Left lung (tissue), 10 donors: Measurements from ENCODE around the gene INVS. TPM values are rescaled to one million over a fixed set of nuclear protein-coding genes. Genes with fewer than 3 reads are reported as not detected.

Source experiments
- ATAC-seq: fragments of 200-7000 bp; cut with Tn5 transposase; one replicate; pipeline ENCODE4 v1.9.1; 2020; ENCODE audit warnings: moderate library complexity
- DNase-seq, 4 donors: peaks; one replicate each; pipeline ENCODE4 v3.0.0-alpha.2; 2013 to 2020
- H3K27ac ChIP-seq, 2 donors: fragments of 200-600 bp; sonication (generic) in 1 of 2; one replicate each; pipeline versions ENCODE4 v1.5.0 to v1.8.0; 2020 to 2021
- H3K27me3 ChIP-seq, 2 donors: fragments of 200-600 bp; sonication (generic) in 1 of 2; one replicate each; pipeline versions ENCODE4 v1.5.0 to v1.8.0; 2020 to 2021
- H3K36me3 ChIP-seq, 2 donors: fragments of 200-600 bp; sonication (generic) in 1 of 2; one replicate each; pipeline versions ENCODE4 v1.5.0 to v1.8.0; 2020 to 2021
- H3K4me1 ChIP-seq, 2 donors: fragments of 200-600 bp; one replicate each; pipeline ENCODE4 v1.8.0; 2021
- H3K4me3 ChIP-seq, 2 donors: fragments of 200-600 bp; sonication (generic) in 1 of 2; one replicate each; pipeline versions ENCODE4 v1.5.0 to v1.8.0; 2020 to 2021; ENCODE audit warnings: mild to moderate bottlenecking in 1 of 2
- H3K9me3 ChIP-seq, 2 donors: fragments of 200-600 bp; sonication (generic) in 1 of 2; one replicate each; pipeline versions ENCODE4 v1.5.0 to v1.8.0; 2020 to 2021
- intact Hi-C, 2 donors: fragments of 100-400 bp; cut with DNase I; formaldehyde crosslinking; loops; one replicate each; pipeline versions ENCODE4 v1.11.2 to v1.14.2; 2022
- polyA plus RNA-seq, 6 donors: library from polyadenylated mRNA; unstranded; fragments of 120-200 nt; gene quantifications; one replicate each; pipeline ENCODE4 v1.2.1, GENCODE V29; 2013; ENCODE audit not compliant: insufficient read length in 6 of 6
- total RNA-seq, 2 donors: library from RNA; stranded (reverse); fragmentation: NEBNext Ultra II Directional; extraction: Animal tissue kit (Norgen Biotek cat#: 25700); gene quantifications; one replicate each; pipeline ENCODE4 v1.2.1, GENCODE V29; 2021
- TF ChIP-seq, protein P1 (sequence below), 2 donors: fragments of 200-600 bp; sonication (generic) in 1 of 2; IDR thresholded peaks; one replicate each; pipeline versions ENCODE4 v1.5.0 to v1.8.0; 2021; ENCODE audit warnings: antibody characterized with exemption in 2 of 2
- donor health status: DM: no; HTN: yes; CAD: no.
- donor health status: DM: no; HTN: no; CAD: no.

INVS gene
- total and polyA plus RNA-seq, 8 donors, result 21.5 to 29.9 (median 24.6) TPM

DNA sequence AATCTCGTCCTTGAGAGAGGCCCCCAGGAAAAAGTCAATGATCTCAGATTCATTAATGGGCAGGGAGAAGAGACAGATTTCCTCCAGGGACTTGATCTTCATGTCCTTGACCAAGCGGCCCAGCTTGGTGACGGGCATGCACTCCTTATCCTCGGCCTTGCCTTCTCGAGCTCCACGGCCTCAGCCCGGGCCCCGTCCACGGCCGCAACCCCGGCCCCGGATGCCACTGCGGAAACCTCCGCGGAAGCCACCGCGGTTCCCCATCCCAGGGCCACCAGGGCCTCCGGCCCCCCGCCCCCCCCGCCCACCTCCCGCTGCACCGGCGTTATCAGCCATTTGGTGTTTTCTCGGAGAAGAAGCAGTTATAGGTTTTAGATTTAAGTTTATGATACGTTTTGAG, 18.3 kb downstream of the INVS start:
- no peak overlapping the region for H3K4me3 ChIP-seq
- no peaks in the 10 kb centered on the region for H3K27me3 ChIP-seq
- H3K36me3 ChIP-seq, result peaks cover 0 to 13% of the 10 kb centered on the region in 2 donors
- no peak overlapping the region for H3K27ac ChIP-seq
- DNase-seq, result peak in 1 of 4 donors; percentile 70
- no peaks in the 10 kb centered on the region for H3K9me3 ChIP-seq
- no peak for ATAC-seq
- TF ChIP-seq, protein P1, sequence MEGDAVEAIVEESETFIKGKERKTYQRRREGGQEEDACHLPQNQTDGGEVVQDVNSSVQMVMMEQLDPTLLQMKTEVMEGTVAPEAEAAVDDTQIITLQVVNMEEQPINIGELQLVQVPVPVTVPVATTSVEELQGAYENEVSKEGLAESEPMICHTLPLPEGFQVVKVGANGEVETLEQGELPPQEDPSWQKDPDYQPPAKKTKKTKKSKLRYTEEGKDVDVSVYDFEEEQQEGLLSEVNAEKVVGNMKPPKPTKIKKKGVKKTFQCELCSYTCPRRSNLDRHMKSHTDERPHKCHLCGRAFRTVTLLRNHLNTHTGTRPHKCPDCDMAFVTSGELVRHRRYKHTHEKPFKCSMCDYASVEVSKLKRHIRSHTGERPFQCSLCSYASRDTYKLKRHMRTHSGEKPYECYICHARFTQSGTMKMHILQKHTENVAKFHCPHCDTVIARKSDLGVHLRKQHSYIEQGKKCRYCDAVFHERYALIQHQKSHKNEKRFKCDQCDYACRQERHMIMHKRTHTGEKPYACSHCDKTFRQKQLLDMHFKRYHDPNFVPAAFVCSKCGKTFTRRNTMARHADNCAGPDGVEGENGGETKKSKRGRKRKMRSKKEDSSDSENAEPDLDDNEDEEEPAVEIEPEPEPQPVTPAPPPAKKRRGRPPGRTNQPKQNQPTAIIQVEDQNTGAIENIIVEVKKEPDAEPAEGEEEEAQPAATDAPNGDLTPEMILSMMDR (IDR thresholded peaks at IDR 0.05), result no peak
- intact Hi-C loops, result no loop called here
- H3K4me1 ChIP-seq, result no peaks in the 10 kb centered on the region

DNA sequence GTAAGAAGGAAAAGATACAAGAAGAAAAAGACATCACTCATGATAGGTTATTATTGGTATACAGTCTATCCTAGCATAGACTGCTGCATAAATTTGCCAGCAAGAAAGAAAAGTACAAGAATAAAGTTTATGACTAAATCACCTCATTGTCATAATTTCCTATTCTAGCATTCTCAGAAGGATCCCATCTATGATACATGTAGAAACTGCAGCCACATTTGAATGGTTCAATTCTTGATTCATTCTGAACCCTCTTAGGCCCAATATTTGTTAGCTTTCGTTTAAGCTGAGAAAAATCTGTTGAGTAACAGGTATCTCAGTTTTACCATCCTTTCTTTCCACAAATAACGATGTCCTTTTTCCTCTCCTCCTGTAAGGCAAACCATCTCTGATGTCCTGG, 21.2 kb downstream of the INVS start:
- no peak overlapping the region for H3K4me3 ChIP-seq
- H3K4me1 ChIP-seq, result no peaks in the 10 kb centered on the region
- H3K27ac ChIP-seq, result no peak overlapping the region
- H3K9me3 ChIP-seq, result no peaks in the 10 kb centered on the region
- DNase-seq (no peak), ATAC-seq (no peak)
- H3K36me3 ChIP-seq, result peaks cover 0 to 16% of the 10 kb centered on the region in 2 donors
- TF ChIP-seq, protein P1 (IDR thresholded peaks at IDR 0.05), result no peak
- intact Hi-C loops, result no loop called here
- no peaks in the 10 kb centered on the region for H3K27me3 ChIP-seq

DNA sequence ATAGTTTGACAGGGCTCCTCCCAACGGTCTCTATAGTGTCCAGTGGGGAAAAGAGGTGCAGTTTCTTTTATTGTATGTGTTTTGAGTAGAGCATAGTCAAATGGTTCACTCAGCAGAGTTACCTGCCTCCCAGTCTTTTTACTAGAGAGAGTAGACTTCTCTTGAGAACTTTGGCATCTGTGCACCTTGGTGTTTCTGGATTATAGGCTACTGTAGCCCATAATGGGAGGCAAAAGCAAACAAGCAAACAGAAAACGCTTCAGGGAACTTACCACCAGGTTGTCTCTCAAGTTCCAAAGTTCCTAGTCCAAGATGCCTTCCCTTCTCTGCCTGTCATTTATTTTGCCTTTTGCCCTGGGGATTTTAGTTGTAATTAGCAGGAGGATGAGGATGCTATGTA, 26.2 kb downstream of the INVS start:
- no peak for DNase-seq
- Histone ChIP-seq H3K9me3 (no peaks in the 10 kb centered on the region), H3K27ac (no peak overlapping the region), H3K4me1 (no peaks in the 10 kb centered on the region), H3K36me3 (peaks cover 0 to 9% of the 10 kb centered on the region in 2 donors), H3K27me3 (no peaks in the 10 kb centered on the region), H3K4me3 (no peak overlapping the region)
- intact Hi-C loops, result no loop called here
- TF ChIP-seq, protein P1 (IDR thresholded peaks at IDR 0.05), result no peak
- ATAC-seq, result no peak

DNA sequence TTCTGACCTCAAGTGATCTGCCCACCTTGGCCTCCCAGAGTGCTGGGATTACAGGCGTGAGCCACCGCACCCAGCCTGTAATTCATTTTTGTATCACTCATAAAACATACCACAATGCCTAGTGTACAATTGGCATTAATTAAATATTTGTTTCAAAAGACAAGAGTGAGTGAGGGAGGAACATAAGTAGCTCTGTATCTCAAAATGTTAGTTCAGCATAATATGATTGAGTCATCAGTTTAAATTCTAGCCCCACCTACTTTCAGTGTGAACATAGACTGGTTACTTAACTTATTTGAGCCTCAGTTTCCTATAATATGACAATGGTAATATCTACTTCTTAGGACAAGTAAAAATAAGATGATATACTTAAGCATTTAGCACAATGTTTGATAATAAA, 26.9 kb downstream of the INVS start:
- Histone ChIP-seq H3K36me3 (peaks cover 0 to 8% of the 10 kb centered on the region in 2 donors), H3K9me3 (no peaks in the 10 kb centered on the region), H3K4me1 (no peaks in the 10 kb centered on the region), H3K27me3 (no peaks in the 10 kb centered on the region), H3K4me3 (no peak overlapping the region), H3K27ac (no peak overlapping the region)
- intact Hi-C loops, result no loop called here
- ATAC-seq, result no peak
- TF ChIP-seq, protein P1 (IDR thresholded peaks at IDR 0.05), result no peak
- no peak for DNase-seq

DNA sequence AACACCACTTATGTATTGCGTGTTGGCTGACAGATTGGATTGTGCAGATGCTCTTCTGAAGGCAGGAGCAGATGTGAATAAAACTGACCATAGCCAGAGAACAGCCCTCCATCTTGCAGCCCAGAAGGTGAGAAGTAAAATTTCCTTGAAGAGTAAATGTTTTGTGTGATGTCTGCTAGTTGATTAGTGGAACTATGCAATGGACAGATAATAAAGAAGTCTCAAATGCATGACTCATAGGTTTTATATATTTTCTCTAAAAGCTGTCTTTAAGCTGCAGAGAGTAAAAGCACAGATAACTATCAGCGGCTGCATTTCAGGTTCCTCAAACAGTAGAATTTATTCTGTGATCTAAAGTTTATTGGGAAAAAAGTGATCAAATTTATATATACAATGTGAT, 27.4 kb downstream of the INVS start:
- H3K27me3 ChIP-seq, result no peaks in the 10 kb centered on the region
- no peaks in the 10 kb centered on the region for H3K4me1 ChIP-seq
- ATAC-seq (no peak), DNase-seq (no peak)
- TF ChIP-seq, protein P1 (IDR thresholded peaks at IDR 0.05), result no peak
- H3K4me3 ChIP-seq, result no peak overlapping the region
- intact Hi-C loops, result no loop called here
- H3K27ac ChIP-seq, result no peak overlapping the region
- no peaks in the 10 kb centered on the region for H3K9me3 ChIP-seq
- peaks cover 0 to 8% of the 10 kb centered on the region in 2 donors for H3K36me3 ChIP-seq
